ENCODE measurements around the gene FOXP1.

Gene FOXP1

DNA sequence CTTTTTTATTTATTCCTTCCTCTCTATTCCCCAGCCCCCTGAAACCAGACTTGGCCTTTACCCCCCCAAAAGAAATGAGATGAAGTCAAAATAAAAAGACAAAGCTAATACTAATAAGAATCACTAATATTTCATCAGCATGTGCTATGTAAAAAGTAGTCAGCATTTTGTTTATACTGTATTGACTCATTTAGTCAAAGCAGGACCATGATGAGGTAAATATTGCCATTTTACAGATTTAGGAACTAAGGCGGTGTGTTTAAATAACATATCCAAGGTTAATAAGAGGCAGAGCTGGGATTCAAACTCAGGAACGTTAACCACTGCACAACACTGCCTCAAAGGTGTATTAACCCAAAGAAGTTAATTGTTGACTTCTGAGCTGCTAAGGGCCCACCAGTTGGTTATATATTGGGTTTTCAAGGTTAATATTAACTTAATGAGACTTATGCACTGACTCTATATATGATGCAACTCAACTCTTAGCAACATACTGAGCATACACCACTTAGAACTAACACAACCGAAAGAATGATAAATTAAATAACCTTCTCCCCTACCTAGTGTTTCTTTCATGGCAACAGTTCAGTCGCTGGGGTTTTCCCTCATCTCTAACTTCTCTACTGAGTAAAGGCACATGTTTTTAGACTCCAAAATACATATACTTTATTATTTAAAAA is 34.7 kb downstream of the FOXP1 start:
- Histone ChIP-seq H3K27ac (ENCODE audit: low read depth, low read length) (no peak overlapping the region), H3K4me1 (ENCODE audit: control insufficient read depth, insufficient read depth, low read length, unreplicated experiment) (peaks cover 18% of the 10 kb centered on the region), H3K79me2 (ENCODE audit: control insufficient read depth, insufficient read depth, low read length, unreplicated experiment) (no peaks in the 10 kb centered on the region), H3K4me3 (ENCODE audit: low read depth, low read length) (no peak overlapping the region), H3K36me3 (ENCODE audit: insufficient read depth, low read length) (no peaks in the 10 kb centered on the region), H3K27me3 (ENCODE audit: insufficient read depth, low read length) (no peaks in the 10 kb centered on the region), H2AFZ (ENCODE audit: low read length, unreplicated experiment) (no peak overlapping the region)

- no peak overlapping the region for H3K27ac ChIP-seq (ENCODE audit: low read depth, low read length)
- H3K27me3 ChIP-seq (ENCODE audit: insufficient read depth, low read length), result no peaks in the 10 kb centered on the region
- no peaks in the 10 kb centered on the region for H3K79me2 ChIP-seq (ENCODE audit: control insufficient read depth, insufficient read depth, low read length, unreplicated experiment)
- H3K36me3 ChIP-seq (ENCODE audit: insufficient read depth, low read length), result no peaks in the 10 kb centered on the region
- H3K4me1 ChIP-seq (ENCODE audit: control insufficient read depth, insufficient read depth, low read length, unreplicated experiment), result peaks cover 27% of the 10 kb centered on the region
- H3K4me3 ChIP-seq (ENCODE audit: low read depth, low read length), result no peak overlapping the region
- H2AFZ ChIP-seq (ENCODE audit: low read length, unreplicated experiment), result no peak overlapping the region
Measured at GRCh38 chr3:71547249-71548198, 36.0 kb downstream of the FOXP1 start.

DNA sequence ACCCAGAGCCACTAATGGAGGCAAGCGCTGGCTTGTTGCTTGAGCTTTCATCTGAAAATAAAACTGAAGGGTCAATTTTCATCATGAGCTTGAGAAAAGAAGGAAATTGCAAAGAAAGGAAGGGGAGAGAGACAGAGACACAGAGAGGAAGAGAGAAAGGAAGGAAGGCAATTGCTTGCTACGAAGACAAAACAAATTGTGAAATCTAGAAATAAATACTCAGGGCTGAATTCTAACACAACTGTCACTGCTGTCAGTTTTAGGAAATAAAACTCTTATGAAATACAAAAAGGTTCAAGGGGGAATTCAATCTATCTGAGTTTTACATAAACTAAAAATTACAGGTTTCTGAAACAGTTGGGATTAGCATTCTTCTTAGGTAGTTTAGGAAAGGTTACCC is 36.7 kb downstream of the FOXP1 start:
- Histone ChIP-seq H3K4me3 (ENCODE audit: low read depth, low read length) (no peak overlapping the region), H3K36me3 (ENCODE audit: insufficient read depth, low read length) (no peaks in the 10 kb centered on the region), H3K79me2 (ENCODE audit: control insufficient read depth, insufficient read depth, low read length, unreplicated experiment) (no peaks in the 10 kb centered on the region), H3K4me1 (ENCODE audit: control insufficient read depth, insufficient read depth, low read length, unreplicated experiment) (peaks cover 31% of the 10 kb centered on the region), H3K27me3 (ENCODE audit: insufficient read depth, low read length) (no peaks in the 10 kb centered on the region), H2AFZ (ENCODE audit: low read length, unreplicated experiment) (no peak overlapping the region), H3K27ac (ENCODE audit: low read depth, low read length) (no peak overlapping the region)

DNA sequence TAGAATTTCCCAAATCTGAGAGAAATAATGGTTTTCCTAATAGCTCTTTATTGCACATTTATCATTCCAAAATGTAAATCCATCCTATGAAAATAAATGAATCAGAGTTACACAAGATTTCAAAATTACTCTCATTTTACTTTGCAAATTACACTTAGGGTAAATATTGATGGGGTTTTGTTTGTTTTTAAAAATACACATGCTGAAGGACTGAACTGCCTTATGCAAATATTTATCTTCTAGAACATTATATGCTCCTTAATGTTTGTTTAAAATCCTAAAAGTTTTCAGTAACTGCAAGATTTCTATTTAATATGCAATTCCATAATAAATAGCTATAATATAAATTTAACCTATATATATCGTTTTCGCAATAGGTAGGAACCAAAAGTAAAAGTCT is 38.2 kb downstream of the FOXP1 start:
- Histone ChIP-seq H3K36me3 (ENCODE audit: insufficient read depth, low read length) (no peaks in the 10 kb centered on the region), H3K27ac (ENCODE audit: low read depth, low read length) (no peak overlapping the region), H3K4me3 (ENCODE audit: low read depth, low read length) (no peak overlapping the region), H2AFZ (ENCODE audit: low read length, unreplicated experiment) (no peak overlapping the region), H3K4me1 (ENCODE audit: control insufficient read depth, insufficient read depth, low read length, unreplicated experiment) (peaks cover 27% of the 10 kb centered on the region), H3K27me3 (ENCODE audit: insufficient read depth, low read length) (no peaks in the 10 kb centered on the region), H3K79me2 (ENCODE audit: control insufficient read depth, insufficient read depth, low read length, unreplicated experiment) (no peaks in the 10 kb centered on the region)

DNA sequence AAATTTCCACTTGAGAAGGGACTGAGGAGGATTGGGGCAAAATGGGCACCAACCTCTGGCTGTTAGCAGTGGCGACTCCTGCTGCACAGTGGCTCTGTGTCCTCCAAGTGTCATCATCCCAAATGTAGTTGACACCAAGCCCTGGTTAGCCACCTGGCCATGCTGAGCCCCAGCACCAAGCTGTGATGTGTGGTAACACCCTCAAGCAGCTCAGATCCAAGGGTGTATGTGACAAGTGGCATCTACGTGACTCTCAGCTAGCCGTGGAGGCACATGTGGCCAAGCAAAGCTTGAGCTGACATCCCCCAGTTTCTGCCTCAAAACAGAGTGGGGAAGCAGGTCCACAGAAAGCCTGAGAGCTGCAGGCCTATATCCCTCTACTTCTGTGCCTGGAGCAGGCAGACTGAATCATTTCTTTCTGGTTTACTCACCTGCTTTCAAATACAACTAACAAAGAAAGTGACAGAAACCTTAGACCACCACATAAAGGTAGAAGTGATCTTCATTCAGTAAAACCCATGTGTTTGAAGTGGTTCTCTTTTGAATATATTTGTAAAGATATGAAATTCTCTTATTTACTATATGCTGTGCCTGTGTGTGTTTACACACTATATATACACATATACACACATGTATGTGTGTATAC is 40.0 kb downstream of the FOXP1 start:
- Histone ChIP-seq H3K36me3 (ENCODE audit: insufficient read depth, low read length) (no peaks in the 10 kb centered on the region), H3K27me3 (ENCODE audit: insufficient read depth, low read length) (no peaks in the 10 kb centered on the region), H3K79me2 (ENCODE audit: control insufficient read depth, insufficient read depth, low read length, unreplicated experiment) (no peaks in the 10 kb centered on the region), H2AFZ (ENCODE audit: low read length, unreplicated experiment) (peak overlapping the region; percentile 65), H3K4me1 (ENCODE audit: control insufficient read depth, insufficient read depth, low read length, unreplicated experiment) (peaks cover 27% of the 10 kb centered on the region), H3K27ac (ENCODE audit: low read depth, low read length) (no peak overlapping the region), H3K4me3 (ENCODE audit: low read depth, low read length) (no peak overlapping the region)

GRCh38 chr3:71542521-71543370 is 40.8 kb downstream of the FOXP1 start:
- Histone ChIP-seq H2AFZ (ENCODE audit: low read length, unreplicated experiment) (peak overlapping the region; percentile 67), H3K36me3 (ENCODE audit: insufficient read depth, low read length) (no peaks in the 10 kb centered on the region), H3K27me3 (ENCODE audit: insufficient read depth, low read length) (no peaks in the 10 kb centered on the region), H3K27ac (ENCODE audit: low read depth, low read length) (no peak overlapping the region), H3K4me3 (ENCODE audit: low read depth, low read length) (peak overlapping the region; percentile 58), H3K79me2 (ENCODE audit: control insufficient read depth, insufficient read depth, low read length, unreplicated experiment) (no peaks in the 10 kb centered on the region), H3K4me1 (ENCODE audit: control insufficient read depth, insufficient read depth, low read length, unreplicated experiment) (peaks cover 32% of the 10 kb centered on the region)

DNA sequence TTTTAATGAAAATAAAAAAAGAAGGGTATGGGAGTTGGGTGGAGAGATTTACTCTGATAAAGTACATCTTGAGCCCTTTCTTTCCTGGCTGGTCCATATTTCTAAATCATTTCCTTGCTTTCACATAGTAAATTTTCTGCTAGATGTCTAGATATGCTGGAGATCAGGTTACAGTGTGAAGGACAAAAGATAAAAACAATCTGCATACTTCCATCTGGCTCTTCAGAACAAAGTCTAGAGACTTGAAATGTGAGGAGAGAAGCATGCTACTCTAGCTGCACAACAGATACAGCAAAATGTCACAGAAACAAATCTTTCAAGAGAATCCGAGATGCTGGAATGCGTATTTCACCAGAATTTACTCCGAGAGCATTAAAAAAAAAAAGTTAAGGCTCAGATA is 42.2 kb downstream of the FOXP1 start:
- no peaks in the 10 kb centered on the region for H3K36me3 ChIP-seq (ENCODE audit: insufficient read depth, low read length)
- no peaks in the 10 kb centered on the region for H3K79me2 ChIP-seq (ENCODE audit: control insufficient read depth, insufficient read depth, low read length, unreplicated experiment)
- H2AFZ ChIP-seq (ENCODE audit: low read length, unreplicated experiment), result no peak overlapping the region
- no peak overlapping the region for H3K27ac ChIP-seq (ENCODE audit: low read depth, low read length)
- H3K4me1 ChIP-seq (ENCODE audit: control insufficient read depth, insufficient read depth, low read length, unreplicated experiment), result peaks cover 46% of the 10 kb centered on the region
- no peaks in the 10 kb centered on the region for H3K27me3 ChIP-seq (ENCODE audit: insufficient read depth, low read length)
- no peak overlapping the region for H3K4me3 ChIP-seq (ENCODE audit: low read depth, low read length)

- H3K79me2 ChIP-seq (ENCODE audit: control insufficient read depth, insufficient read depth, low read length, unreplicated experiment), result peaks cover 2% of the 10 kb centered on the region
- peak overlapping the region; percentile 66 for H3K27ac ChIP-seq (ENCODE audit: low read depth, low read length)
- H2AFZ ChIP-seq (ENCODE audit: low read length, unreplicated experiment), result peak overlapping the region; percentile 30
- H3K4me1 ChIP-seq (ENCODE audit: control insufficient read depth, insufficient read depth, low read length, unreplicated experiment), result peaks cover 59% of the 10 kb centered on the region
- no peaks in the 10 kb centered on the region for H3K27me3 ChIP-seq (ENCODE audit: insufficient read depth, low read length)
- peak overlapping the region; percentile 48 for H3K4me3 ChIP-seq (ENCODE audit: low read depth, low read length)
- no peaks in the 10 kb centered on the region for H3K36me3 ChIP-seq (ENCODE audit: insufficient read depth, low read length)
Measured at GRCh38 chr3:71537211-71537611, 46.3 kb downstream of the FOXP1 start.

GRCh38 chr3:71536376-71536965 is 47.1 kb downstream of the FOXP1 start:
- Histone ChIP-seq H2AFZ (ENCODE audit: low read length, unreplicated experiment) (peak overlapping the region; percentile 52), H3K27me3 (ENCODE audit: insufficient read depth, low read length) (no peaks in the 10 kb centered on the region), H3K27ac (ENCODE audit: low read depth, low read length) (peak overlapping the region; percentile 66), H3K4me3 (ENCODE audit: low read depth, low read length) (peak overlapping the region; percentile 48), H3K36me3 (ENCODE audit: insufficient read depth, low read length) (no peaks in the 10 kb centered on the region), H3K79me2 (ENCODE audit: control insufficient read depth, insufficient read depth, low read length, unreplicated experiment) (peaks cover 2% of the 10 kb centered on the region), H3K4me1 (ENCODE audit: control insufficient read depth, insufficient read depth, low read length, unreplicated experiment) (peaks cover 52% of the 10 kb centered on the region)

DNA sequence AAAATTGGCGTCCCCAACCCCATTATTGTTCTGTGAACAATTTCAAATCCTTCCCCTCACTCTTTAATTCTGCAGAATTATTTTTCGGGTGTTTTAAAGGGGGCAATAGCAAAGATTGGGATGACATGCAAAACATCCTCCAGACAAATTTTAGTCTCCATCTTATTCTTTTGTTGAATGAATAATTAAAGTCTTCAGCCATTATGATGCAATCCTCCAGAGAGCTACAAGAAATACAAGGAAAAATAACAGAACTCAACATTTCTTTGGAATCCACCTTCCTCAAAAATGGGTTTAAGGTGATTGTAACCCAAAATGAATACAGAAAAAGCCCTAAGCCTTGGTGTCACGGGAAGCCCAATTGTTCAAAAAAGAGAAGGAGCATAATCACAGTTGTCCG is 49.9 kb downstream of the FOXP1 start:
- Histone ChIP-seq H3K27me3 (ENCODE audit: insufficient read depth, low read length) (no peaks in the 10 kb centered on the region), H3K27ac (ENCODE audit: low read depth, low read length) (peak overlapping the region; percentile 45), H2AFZ (ENCODE audit: low read length, unreplicated experiment) (no peak overlapping the region), H3K79me2 (ENCODE audit: control insufficient read depth, insufficient read depth, low read length, unreplicated experiment) (peaks cover 2% of the 10 kb centered on the region), H3K36me3 (ENCODE audit: insufficient read depth, low read length) (no peaks in the 10 kb centered on the region), H3K4me1 (ENCODE audit: control insufficient read depth, insufficient read depth, low read length, unreplicated experiment) (peaks cover 45% of the 10 kb centered on the region), H3K4me3 (ENCODE audit: low read depth, low read length) (peak overlapping the region; percentile 11; the same call in 1 of the 2 replicates)
